Fibroblast of villous mesenchyme (primary cell): Measurements from ENCODE around the gene RNF130. TPM values are rescaled to one million over a fixed set of nuclear protein-coding genes. Genes with fewer than 3 reads are reported as not detected.

Experiments
- DNase-seq: peaks from one replicate; pipeline ENCODE4 v3.0.0-alpha.2; 2010; ENCODE audit warnings: low read depth
- H3K4me3 ChIP-seq: 2 replicates; pipeline ENCODE4 v1.5.1; 2011; ENCODE audit warnings: low read depth, mild to moderate bottlenecking, low read length
- CTCF ChIP-seq: IDR thresholded peaks from 2 replicates; pipeline ENCODE4 v1.5.1; 2012; ENCODE audit warnings: low read depth, mild to moderate bottlenecking, low read length; ENCODE audit not compliant: insufficient read depth
- total RNA-seq: library from RNA; depleted of rRNA; stranded (reverse); fragments of >200 nt; gene quantifications from 2 replicates; pipeline ENCODE4 v1.2.3, GENCODE V29; 2012

Gene RNF130
- total RNA-seq, 1 donor: 12.1 TPM

GRCh38 chr5:180097163-180097894 lies 25.8 kb upstream of the RNF130 start:
- H3K4me3 ChIP-seq: no peak overlapping the region
- TF ChIP-seq CTCF: no peak
- no peak for DNase-seq

DNA sequence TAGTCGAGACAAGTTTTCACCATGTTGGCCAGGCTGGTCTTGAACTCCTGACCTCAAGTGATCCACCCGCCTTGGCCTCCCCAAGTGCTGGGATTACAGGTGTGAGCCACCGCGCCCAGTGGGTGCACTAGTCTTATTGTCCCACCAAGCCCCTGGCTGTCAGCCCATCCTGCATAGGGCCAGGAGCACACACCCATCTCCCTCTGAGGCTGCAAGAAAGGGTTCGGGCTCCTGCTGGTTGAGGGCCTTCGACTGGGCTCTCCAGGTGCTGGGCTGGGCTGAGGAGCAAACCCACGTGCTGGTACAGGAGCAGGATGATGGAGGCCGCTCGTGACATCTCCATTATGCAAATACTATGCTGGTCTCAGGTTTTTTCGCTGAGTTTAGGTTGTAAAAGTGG lies 25.1 kb upstream of the RNF130 start:
- H3K4me3 ChIP-seq: no peak overlapping the region
- no peak for TF ChIP-seq CTCF
- no peak for DNase-seq

DNA sequence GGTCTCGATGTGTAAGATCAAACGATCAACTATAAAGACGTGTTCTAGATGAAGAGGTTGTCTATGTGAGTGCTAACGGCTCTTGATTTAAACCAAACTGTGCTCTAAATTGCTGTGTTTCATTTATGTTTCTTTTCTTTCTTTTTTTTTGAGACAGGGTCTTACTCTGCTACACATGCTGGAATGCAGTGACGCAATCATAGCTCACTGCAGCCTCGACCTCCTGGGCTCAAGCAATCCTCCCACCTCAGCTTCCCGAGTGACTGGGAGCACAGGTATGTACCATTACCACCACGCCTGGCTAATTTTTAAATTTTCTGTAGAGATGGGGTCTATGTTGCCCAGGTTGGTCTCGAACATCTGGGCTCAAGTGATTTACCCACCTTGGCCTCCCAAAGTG lies 24.0 kb upstream of the RNF130 start:
- no peak overlapping the region for H3K4me3 ChIP-seq
- DNase-seq: no peak
- TF ChIP-seq CTCF: no peak

- no peak for DNase-seq
- TF ChIP-seq CTCF: no peak
Measured at GRCh38 chr5:180093651-180094382, 22.3 kb upstream of the RNF130 start.

DNA sequence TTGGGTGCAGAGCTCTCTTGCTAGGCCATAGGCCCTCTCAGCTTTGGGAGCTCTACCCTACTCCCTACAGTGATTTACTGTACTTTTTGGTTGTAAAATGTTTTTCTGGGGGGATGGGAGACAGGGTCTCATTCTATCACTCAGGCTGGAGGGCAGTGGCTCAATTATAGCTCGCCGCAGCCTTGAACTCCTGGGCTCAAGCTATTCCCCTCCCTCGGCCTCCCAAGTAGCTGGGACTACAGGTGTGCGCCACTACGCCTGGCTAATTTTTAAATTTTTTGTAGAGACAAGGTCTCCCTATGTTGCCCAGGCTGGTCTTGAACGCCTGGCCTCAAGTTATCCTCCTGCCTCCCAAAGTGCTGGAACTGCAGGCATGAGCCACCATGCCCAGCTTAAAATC lies 21.7 kb upstream of the RNF130 start:
- no peak overlapping the region for H3K4me3 ChIP-seq
- no peak for DNase-seq
- TF ChIP-seq CTCF: no peak

More at GRCh38 chr5:180093651-180094382, 22.3 kb upstream of the RNF130 start:
- H3K4me3 ChIP-seq: no peak overlapping the region

GRCh38 chr5:180090769-180091546 lies 19.4 kb upstream of the RNF130 start:
- DNase-seq: peak; percentile 20
- TF ChIP-seq CTCF: peak; percentile 16
- peak overlapping the region; percentile 64 for H3K4me3 ChIP-seq
